Keratinocyte (primary cell): ENCODE measurements around the gene KLF16. TPM values are rescaled to one million over a fixed set of nuclear protein-coding genes. Genes with fewer than 3 reads are reported as not detected.

Source experiments
- DNase-seq: peaks from one replicate; pipeline ENCODE4 v3.0.0-alpha.2; 2011; ENCODE audit warnings: low read depth, missing footprints, low spot score
- FAIRE-seq: peaks from 2 replicates; lab custom pipeline; 2011; peaks lifted over from hg19 to GRCh38; lab: Jason Lieb, UNC
- H2AFZ ChIP-seq: 2 replicates; pipeline ENCODE4 v1.6.0; 2012; ENCODE audit warnings: low read length, control low read depth, inconsistent platforms; ENCODE audit not compliant: control insufficient read depth
- H3K27ac ChIP-seq: 2 replicates; pipeline ENCODE4 v1.5.1; 2011; ENCODE audit warnings: low read length; ENCODE audit not compliant: control insufficient read depth, insufficient read depth
- H3K27me3 ChIP-seq: 3 replicates; pipeline ENCODE4 v1.6.0; 2011; ENCODE audit warnings: low read length; ENCODE audit not compliant: control insufficient read depth, insufficient read depth; ENCODE audit errors: extremely low read depth
- H3K36me3 ChIP-seq, 2 experiments: 2 replicates in 1 of 2; 3 replicates in 1 of 2; pipeline ENCODE4 v1.5.1; 2011; ENCODE audit warnings: low read length in 2 of 2, mild to moderate bottlenecking in 1 of 2; ENCODE audit not compliant: control insufficient read depth in 2 of 2, insufficient read depth in 2 of 2; ENCODE audit errors: extremely low read depth in 1 of 2
- H3K4me1 ChIP-seq: 3 replicates; pipeline ENCODE4 v1.5.1; 2011; ENCODE audit warnings: low read length; ENCODE audit not compliant: control insufficient read depth, insufficient read depth; ENCODE audit errors: extremely low read depth
- H3K4me2 ChIP-seq: 3 replicates; pipeline ENCODE4 v1.6.0; 2011; ENCODE audit warnings: low read depth, low read length; ENCODE audit not compliant: control insufficient read depth, insufficient read depth; ENCODE audit errors: extremely low read depth
- H3K4me3 ChIP-seq, 3 experiments: fragments of 200-600 bp in 1 of 3; sonication (generic) in 1 of 3; 2 replicates in 2 of 3; 3 replicates in 1 of 3; pipeline ENCODE4 v1.5.1; 2011 to 2016; ENCODE audit warnings: low read length in 3 of 3, mild to moderate bottlenecking in 3 of 3, control low read depth in 2 of 3, inconsistent platforms in 1 of 3, low read depth in 1 of 3, mixed read lengths in 1 of 3, mixed run types in 1 of 3, moderate library complexity in 1 of 3; ENCODE audit not compliant: control insufficient read depth in 2 of 3, insufficient read depth in 2 of 3; ENCODE audit errors: extremely low read depth in 1 of 3
- H3K79me2 ChIP-seq: 2 replicates; pipeline ENCODE4 v1.6.0; 2012; ENCODE audit warnings: low read length; ENCODE audit not compliant: control insufficient read depth, insufficient read depth
- H3K9ac ChIP-seq: 3 replicates; pipeline ENCODE4 v1.6.0; 2011; ENCODE audit warnings: low read length; ENCODE audit not compliant: control insufficient read depth, insufficient read depth; ENCODE audit errors: extremely low read depth
- H3K9me1 ChIP-seq: 3 replicates; pipeline ENCODE4 v1.6.0; 2011; ENCODE audit warnings: low read length; ENCODE audit not compliant: control insufficient read depth, insufficient read depth; ENCODE audit errors: extremely low read depth
- H3K9me3 ChIP-seq: 2 replicates; pipeline ENCODE4 v1.5.1; 2012; ENCODE audit warnings: low read depth, low read length; ENCODE audit not compliant: control insufficient read depth
- H4K20me1 ChIP-seq: 3 replicates; pipeline ENCODE4 v1.6.0; 2011; ENCODE audit warnings: low read length; ENCODE audit not compliant: control insufficient read depth, insufficient read depth; ENCODE audit errors: extremely low read depth
- EZH2 ChIP-seq: IDR thresholded peaks from one replicate; pipeline ENCODE4 v1.6.1; 2012; ENCODE audit warnings: inconsistent platforms, mild to moderate bottlenecking, low read length, moderate library complexity
- dilution Hi-C: fragments of 300-500 bp; cut with MboI; formaldehyde crosslinking; loops from one replicate; pipeline ENCODE4 v1.7.0; 2020; ENCODE audit warnings: low sequenced_read_pairs; ENCODE audit not compliant: extremely low pct_ligation_motif_present
- polyA plus RNA-seq, 5 experiments: library from polyadenylated mRNA; depleted of rRNA in 3 of 5; stranded (reverse) in 3 of 5; stranded (forward) in 1 of 5; unstranded in 1 of 5; fragments of >200 nt; gene quantifications; 1 replicate in 1 of 5; 2 replicates in 3 of 5; 3 replicates in 1 of 5; pipeline versions ENCODE4 v1.2.1 to v1.2.3, GENCODE V29; 2011 to 2012; ENCODE audit warnings: missing spikeins in 2 of 5, low read depth in 1 of 5, low replicate concordance in 1 of 5
- TF ChIP-seq, protein P1 (sequence below), 3 experiments: IDR thresholded peaks in 1 of 3; conservative IDR thresholded peaks in 1 of 3; optimal IDR thresholded peaks in 1 of 3; 2 replicates in 2 of 3; 3 replicates in 1 of 3; pipeline versions ENCODE3 to v1.5.1; 2011; ENCODE audit warnings: low read length in 3 of 3, mild to moderate bottlenecking in 3 of 3, moderate library complexity in 2 of 3, control low read depth in 1 of 3, inconsistent platforms in 1 of 3; ENCODE audit not compliant: insufficient read depth in 2 of 3; ENCODE audit errors: extremely low read depth in 1 of 3

Gene KLF16
- polyA plus RNA-seq, 1 donor (not counting 4 experiments of a cell fraction or from before 2014, with no cell fraction given): 4.9 TPM

DNA sequence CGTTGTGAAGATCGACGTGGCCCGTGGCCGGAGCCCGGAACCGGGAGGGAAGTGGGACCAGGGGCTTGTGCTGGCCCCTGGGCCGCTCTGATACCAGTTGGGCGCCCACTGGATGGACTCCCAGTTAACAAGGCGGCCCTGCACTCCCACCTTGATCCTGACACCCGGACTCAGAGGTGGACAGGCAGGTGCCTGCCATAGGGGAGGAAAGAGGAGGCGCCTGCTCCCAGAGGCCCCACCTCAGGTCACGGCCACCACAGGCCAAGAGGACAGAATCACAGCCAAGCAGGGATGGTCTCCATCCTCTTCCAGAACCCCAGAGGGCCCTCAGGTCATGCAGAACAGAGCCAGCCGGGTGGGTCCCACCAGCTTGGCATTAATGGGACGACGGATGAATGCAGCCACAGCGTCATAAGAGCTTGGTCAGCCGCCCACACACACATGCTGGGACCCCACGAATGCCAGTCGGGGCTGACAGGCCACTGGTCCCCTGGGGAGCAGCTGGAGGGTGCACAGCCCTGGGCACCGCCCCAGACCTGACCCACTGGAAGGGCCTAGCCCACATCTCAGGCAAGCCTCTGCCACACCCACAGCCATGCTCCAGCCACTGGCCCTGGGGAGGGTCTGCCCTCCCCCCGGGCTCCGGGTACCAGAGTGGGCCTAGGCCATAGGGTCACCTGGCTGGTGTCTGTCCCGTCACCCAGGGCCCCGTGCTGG lies 9.6 kb upstream of the KLF16 start:
- peak overlapping the region in 2 of 3 experiments; percentile 17 to 80 for H3K4me3 ChIP-seq
- peaks cover 44% of the 10 kb centered on the region for H3K79me2 ChIP-seq
- dilution Hi-C loops: no loop called here
- DNase-seq (no peak), FAIRE-seq (no peak)
- H3K4me2 ChIP-seq: peak overlapping the region; percentile 99
- H3K36me3 ChIP-seq: peaks cover 0 to 2% of the 10 kb centered on the region in 2 experiments
- TF ChIP-seq, protein P1, sequence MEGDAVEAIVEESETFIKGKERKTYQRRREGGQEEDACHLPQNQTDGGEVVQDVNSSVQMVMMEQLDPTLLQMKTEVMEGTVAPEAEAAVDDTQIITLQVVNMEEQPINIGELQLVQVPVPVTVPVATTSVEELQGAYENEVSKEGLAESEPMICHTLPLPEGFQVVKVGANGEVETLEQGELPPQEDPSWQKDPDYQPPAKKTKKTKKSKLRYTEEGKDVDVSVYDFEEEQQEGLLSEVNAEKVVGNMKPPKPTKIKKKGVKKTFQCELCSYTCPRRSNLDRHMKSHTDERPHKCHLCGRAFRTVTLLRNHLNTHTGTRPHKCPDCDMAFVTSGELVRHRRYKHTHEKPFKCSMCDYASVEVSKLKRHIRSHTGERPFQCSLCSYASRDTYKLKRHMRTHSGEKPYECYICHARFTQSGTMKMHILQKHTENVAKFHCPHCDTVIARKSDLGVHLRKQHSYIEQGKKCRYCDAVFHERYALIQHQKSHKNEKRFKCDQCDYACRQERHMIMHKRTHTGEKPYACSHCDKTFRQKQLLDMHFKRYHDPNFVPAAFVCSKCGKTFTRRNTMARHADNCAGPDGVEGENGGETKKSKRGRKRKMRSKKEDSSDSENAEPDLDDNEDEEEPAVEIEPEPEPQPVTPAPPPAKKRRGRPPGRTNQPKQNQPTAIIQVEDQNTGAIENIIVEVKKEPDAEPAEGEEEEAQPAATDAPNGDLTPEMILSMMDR (optimal IDR thresholded peaks at IDR 0.05 in 1 of 3, IDR thresholded peaks at IDR 0.05 in 1 of 3, conservative IDR thresholded peaks at IDR 0.05 in 1 of 3; ENCODE audit: extremely low read depth in 1 of 3, insufficient read depth in 2 of 3, low read length in 3 of 3): no peak
- no peak for TF ChIP-seq EZH2
- H3K27ac ChIP-seq: no peak overlapping the region
- H3K27me3 ChIP-seq: no peaks in the 10 kb centered on the region
- no peaks in the 10 kb centered on the region for H3K9me3 ChIP-seq
- H3K9me1 ChIP-seq: no peaks in the 10 kb centered on the region
- peaks cover 27% of the 10 kb centered on the region for H3K4me1 ChIP-seq
- H3K9ac ChIP-seq: peak overlapping the region; percentile 90
- H4K20me1 ChIP-seq: peaks cover 6% of the 10 kb centered on the region
- no peak overlapping the region for H2AFZ ChIP-seq

DNA sequence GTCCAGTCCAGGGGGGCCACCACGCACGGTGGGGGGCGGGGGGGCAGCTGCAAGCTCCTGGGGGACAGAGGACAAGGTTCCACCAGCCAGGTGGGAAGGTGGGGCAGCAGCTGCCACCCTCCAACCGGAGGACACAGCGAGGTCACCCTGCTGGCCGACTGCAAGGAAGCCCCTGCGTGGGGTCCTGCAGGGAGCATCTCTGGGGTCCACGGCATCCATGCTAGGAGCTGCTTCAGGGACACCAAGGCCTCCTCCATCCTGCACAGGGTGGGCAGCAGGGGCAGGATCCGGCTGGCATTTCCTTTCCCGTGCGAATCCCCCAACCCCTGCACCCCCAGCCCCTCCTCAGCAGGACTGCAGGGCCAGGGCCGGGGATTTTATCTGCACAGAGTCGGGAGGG lies 8.3 kb upstream of the KLF16 start:
- H3K4me2 ChIP-seq: no peak overlapping the region
- H2AFZ ChIP-seq: no peak overlapping the region
- H3K9ac ChIP-seq: no peak overlapping the region
- dilution Hi-C loops: no loop called here
- peaks cover 6% of the 10 kb centered on the region for H4K20me1 ChIP-seq
- no peak for FAIRE-seq
- peaks cover 26% of the 10 kb centered on the region for H3K4me1 ChIP-seq
- no peak overlapping the region for H3K4me3 ChIP-seq
- peaks cover 0 to 2% of the 10 kb centered on the region in 2 experiments for H3K36me3 ChIP-seq
- H3K27me3 ChIP-seq: no peaks in the 10 kb centered on the region
- H3K79me2 ChIP-seq: peaks cover 44% of the 10 kb centered on the region
- DNase-seq: no peak
- H3K27ac ChIP-seq: no peak overlapping the region
- TF ChIP-seq, protein P1 (optimal IDR thresholded peaks at IDR 0.05 in 1 of 3, IDR thresholded peaks at IDR 0.05 in 1 of 3, conservative IDR thresholded peaks at IDR 0.05 in 1 of 3; ENCODE audit: extremely low read depth in 1 of 3, insufficient read depth in 2 of 3, low read length in 3 of 3): no peak
- TF ChIP-seq EZH2: no peak
- no peaks in the 10 kb centered on the region for H3K9me1 ChIP-seq
- H3K9me3 ChIP-seq: no peaks in the 10 kb centered on the region
